Kidney (tissue), 14 donors: ENCODE data around the gene C16orf95. TPM values are rescaled to one million over a fixed set of nuclear protein-coding genes. Genes with fewer than 3 reads are reported as not detected.

ENCODE experiments used
- DNase-seq, 5 donors: peaks; one replicate each; pipeline ENCODE4 v3.0.0-alpha.2; 2013 to 2020
- FAIRE-seq: peaks from 2 replicates; lab custom pipeline; 2012; peaks lifted over from hg19 to GRCh38; lab: Jason Lieb, UNC
- H3K27ac ChIP-seq, 2 donors: one replicate each; pipeline ENCODE4 v1.7.0; 2013; ENCODE audit warnings: low read depth in 2 of 2, low read length in 2 of 2, inconsistent platforms in 1 of 2
- H3K27me3 ChIP-seq: one replicate; pipeline ENCODE4 v1.7.1; 2013; ENCODE audit warnings: low read length, inconsistent platforms; ENCODE audit not compliant: control insufficient read depth, insufficient read depth
- H3K36me3 ChIP-seq, 3 donors: one replicate each; pipeline versions ENCODE4 v1.7.0 to v1.7.1; 2013; ENCODE audit warnings: low read length in 3 of 3, control low read depth in 1 of 3, inconsistent platforms in 1 of 3; ENCODE audit not compliant: insufficient read depth in 3 of 3, control insufficient read depth in 2 of 3
- H3K4me1 ChIP-seq, 3 donors: one replicate each; pipeline versions ENCODE4 v1.7.0 to v1.7.1; 2013; ENCODE audit warnings: low read length in 3 of 3, inconsistent platforms in 1 of 3, low read depth in 1 of 3; ENCODE audit not compliant: control insufficient read depth in 2 of 3, insufficient read depth in 2 of 3
- H3K4me3 ChIP-seq, 3 donors: one replicate each; pipeline versions ENCODE4 v1.7.0 to v1.8.1; 2013; ENCODE audit warnings: low read length in 3 of 3, control low read depth in 1 of 3, inconsistent platforms in 1 of 3
- H3K9ac ChIP-seq, 3 donors: one replicate each; pipeline versions ENCODE4 v1.7.0 to v1.7.1; 2013; ENCODE audit warnings: low read length in 3 of 3, control low read depth in 1 of 3, inconsistent platforms in 1 of 3
- H3K9me3 ChIP-seq, 3 donors: one replicate each; pipeline versions ENCODE4 v1.7.0 to v1.7.1; 2013; ENCODE audit warnings: low read length in 3 of 3, control low read depth in 1 of 3, inconsistent platforms in 1 of 3; ENCODE audit not compliant: control insufficient read depth in 2 of 3, insufficient read depth in 1 of 3
- CTCF ChIP-seq: IDR thresholded peaks from 3 replicates; pipeline ENCODE4 v1.5.1; 2012; ENCODE audit warnings: mild to moderate bottlenecking, moderate library complexity, borderline replicate concordance; ENCODE audit not compliant: insufficient read depth; ENCODE audit errors: extremely low read depth
- intact Hi-C: fragments of 100-400 bp; cut with DNase I; formaldehyde crosslinking; loops from one replicate; pipeline ENCODE4 v1.11.1; 2022
- polyA plus RNA-seq: library from polyadenylated mRNA; stranded (reverse); fragments of 350-450 nt; fragmentation: Illumina TruSeq; extraction: RNeasy Lipid Tissue Mini Kit (QIAGEN cat#74804); gene quantifications from one replicate; pipeline ENCODE4 v1.2.3, GENCODE V29; 2014; ENCODE audit warnings: low read depth, low replicate concordance; ENCODE audit not compliant: insufficient read depth
- total RNA-seq: library from RNA; stranded (reverse); fragmentation: NEBNext Ultra II Directional; extraction: Animal tissue kit (Norgen Biotek cat#: 25700); gene quantifications from one replicate; pipeline ENCODE4 v1.2.1, GENCODE V29; 2021
- donor health status: control.
- donor health status: control.
- donor health status: control.
- donor health status: control.
- donor health status: control.
- donor health status: DM: yes; HTN: yes; CAD: no.
- donor health status: Normal renal cell carcinoma (clear cell type).

Gene C16orf95
- total and polyA plus RNA-seq, 2 donors from 2014 or later, result 2.5 to 11.5 TPM

- H3K27ac ChIP-seq, result no peak overlapping the region
- H3K36me3 ChIP-seq, result no peaks in the 10 kb centered on the region
- TF ChIP-seq CTCF, result no peak
- FAIRE-seq, result no peak
- DNase-seq, result no peak
- intact Hi-C loops, result no loop called here
- no peak overlapping the region for H3K9ac ChIP-seq
- H3K9me3 ChIP-seq, result no peaks in the 10 kb centered on the region
- H3K4me3 ChIP-seq, result no peak overlapping the region
- no peaks in the 10 kb centered on the region for H3K4me1 ChIP-seq
- H3K27me3 ChIP-seq, result no peaks in the 10 kb centered on the region
These were observed 23.2 kb downstream of the C16orf95 start for GRCh38 chr16:87293990-87294389.

GRCh38 chr16:87291944-87292343 is 25.2 kb downstream of the C16orf95 start:
- Histone ChIP-seq H3K27me3 (no peaks in the 10 kb centered on the region), H3K4me1 (no peaks in the 10 kb centered on the region), H3K9ac (no peak overlapping the region), H3K9me3 (no peaks in the 10 kb centered on the region), H3K27ac (no peak overlapping the region), H3K36me3 (no peaks in the 10 kb centered on the region), H3K4me3 (no peak overlapping the region)
- intact Hi-C loops, result no loop called here
- DNase-seq (no peak), FAIRE-seq (no peak)
- no peak for TF ChIP-seq CTCF

- H3K9ac ChIP-seq, result no peak overlapping the region
- FAIRE-seq (no peak), DNase-seq (no peak)
- TF ChIP-seq CTCF, result no peak
- no peaks in the 10 kb centered on the region for H3K36me3 ChIP-seq
- no peaks in the 10 kb centered on the region for H3K4me1 ChIP-seq
- no peak overlapping the region for H3K27ac ChIP-seq
- intact Hi-C loops, result loop anchor here (10.0 kb wide), 1 partner anchor 724 kb away; the partner anchor contains the start of gene FOXC2
- H3K27me3 ChIP-seq, result no peaks in the 10 kb centered on the region
- no peak overlapping the region for H3K4me3 ChIP-seq
- no peaks in the 10 kb centered on the region for H3K9me3 ChIP-seq
These were observed 28.3 kb downstream of the C16orf95 start for GRCh38 chr16:87288753-87289362.
